GM23338 (cell line): ENCODE results near the gene ANKRD2. TPM values are rescaled to one million over a fixed set of nuclear protein-coding genes. Genes with fewer than 3 reads are reported as not detected.

Experiments
- ATAC-seq: fragments of 200-7000 bp; cut with Tn5 transposase; 3 replicates; pipeline ENCODE4 v1.9.1; 2020
- DNase-seq: peaks from one replicate; pipeline ENCODE4 v3.0.0-alpha.2; 2015; ENCODE audit warnings: low spot score
- H2AFZ ChIP-seq: fragments of 200-600 bp; sonication (generic); 2 replicates; pipeline ENCODE4 v1.8.0; 2016; ENCODE audit warnings: antibody characterized with exemption, mild to moderate bottlenecking, moderate library complexity
- H3F3A ChIP-seq: fragments of 200-600 bp; sonication (generic); replicated peaks from 2 replicates; pipeline ENCODE4 v1.8.0; 2017; ENCODE audit warnings: antibody characterized with exemption, mixed run types, low read depth
- H3K27ac ChIP-seq: fragments of 200-600 bp; sonication (generic); 2 replicates; pipeline ENCODE4 v1.6.1; 2016; ENCODE audit warnings: low read depth
- H3K27me3 ChIP-seq: fragments of 200-600 bp; sonication (generic); 2 replicates; pipeline ENCODE4 v1.8.0; 2016; ENCODE audit warnings: mild to moderate bottlenecking, mixed run types, moderate library complexity; ENCODE audit not compliant: insufficient read depth
- H3K36me3 ChIP-seq: fragments of 200-600 bp; sonication (generic); 2 replicates; pipeline ENCODE4 v1.8.0; 2016; ENCODE audit warnings: mild to moderate bottlenecking; ENCODE audit not compliant: insufficient read depth
- H3K4me1 ChIP-seq: fragments of 200-600 bp; sonication (generic); 2 replicates; pipeline ENCODE4 v1.8.0; 2016; ENCODE audit warnings: mild to moderate bottlenecking, moderate library complexity; ENCODE audit not compliant: insufficient read depth
- H3K4me2 ChIP-seq: fragments of 200-600 bp; sonication (generic); 2 replicates; pipeline ENCODE4 v1.7.1; 2017; ENCODE audit warnings: mixed run types
- H3K4me3 ChIP-seq: fragments of 200-600 bp; sonication (generic); 2 replicates; pipeline ENCODE4 v1.6.1; 2016; ENCODE audit warnings: mixed run types
- H3K79me2 ChIP-seq: fragments of 200-600 bp; sonication (generic); replicated peaks from 2 replicates; pipeline ENCODE4 v1.8.0; 2017; ENCODE audit warnings: mild to moderate bottlenecking; ENCODE audit not compliant: insufficient read depth
- H3K9me2 ChIP-seq: fragments of 200-600 bp; sonication (generic); 2 replicates; pipeline ENCODE4 v1.8.0; 2017; ENCODE audit not compliant: insufficient read depth
- H4K20me1 ChIP-seq: fragments of 200-600 bp; sonication (generic); replicated peaks from 2 replicates; pipeline ENCODE4 v1.8.0; 2017; ENCODE audit warnings: mild to moderate bottlenecking; ENCODE audit not compliant: insufficient read depth
- H3K27ac Mint-ChIP-seq: 2 replicates; pipeline ENCODE4 v1.8.0; 2020; ENCODE audit warnings: inconsistent platforms, mild to moderate bottlenecking, moderate library complexity, mixed read lengths
- H3K27me3 Mint-ChIP-seq: 3 replicates; pipeline ENCODE4 v1.8.0; 2022; ENCODE audit warnings: low read depth, mild to moderate bottlenecking, moderate library complexity, mixed read lengths, inconsistent platforms; ENCODE audit not compliant: insufficient read depth, poor library complexity
- H3K36me3 Mint-ChIP-seq: 3 replicates; pipeline ENCODE4 v1.8.0; 2021; ENCODE audit warnings: low read depth, mild to moderate bottlenecking, inconsistent platforms, moderate library complexity, mixed read lengths
- H3K4me1 Mint-ChIP-seq: 3 replicates; pipeline ENCODE4 v1.8.0; 2020; ENCODE audit warnings: mild to moderate bottlenecking, inconsistent platforms, mixed read lengths
- H3K4me3 Mint-ChIP-seq: 3 replicates; pipeline ENCODE4 v1.8.0; 2021; ENCODE audit warnings: moderate library complexity, mild to moderate bottlenecking, inconsistent platforms, mixed read lengths
- H3K9me3 Mint-ChIP-seq: 3 replicates; pipeline ENCODE4 v1.8.0; 2020; ENCODE audit warnings: moderate library complexity, mild to moderate bottlenecking, inconsistent platforms, mixed read lengths
- CREB1 ChIP-seq: fragments of 250-450 bp; sonication (Bioruptor Pico); IDR thresholded peaks from 2 replicates; pipeline ENCODE4 v1.5.0; 2020; ENCODE audit warnings: low read depth, mild to moderate bottlenecking, moderate library complexity
- EZH2 ChIP-seq: fragments of 200-600 bp; sonication (generic); IDR thresholded peaks from one replicate; pipeline ENCODE4 v1.8.0; 2017; ENCODE audit warnings: antibody characterized with exemption, mild to moderate bottlenecking, low read depth; ENCODE audit not compliant: unreplicated experiment
- EZH2phosphoT487 ChIP-seq: fragments of 200-600 bp; sonication (generic); IDR thresholded peaks from one replicate; pipeline ENCODE4 v1.8.1; 2018; ENCODE audit warnings: antibody characterized with exemption; ENCODE audit not compliant: unreplicated experiment
- JUNB ChIP-seq: IDR thresholded peaks from one replicate; pipeline ENCODE4 v1.6.1; 2016; ENCODE audit warnings: antibody characterized with exemption; ENCODE audit not compliant: unreplicated experiment
- NANOG ChIP-seq: IDR thresholded peaks from 2 replicates; pipeline ENCODE4 v1.6.1; 2016; ENCODE audit warnings: antibody characterized with exemption, borderline replicate concordance
- POLR2AphosphoS5 ChIP-seq: IDR thresholded peaks from 2 replicates; pipeline ENCODE4 v1.6.1; 2016; ENCODE audit warnings: antibody characterized with exemption, low read depth
- STAT1 ChIP-seq: IDR thresholded peaks from one replicate; pipeline ENCODE4 v1.6.1; 2016; ENCODE audit warnings: antibody characterized with exemption; ENCODE audit not compliant: unreplicated experiment
- ZNF114 ChIP-seq: fragments of 250-450 bp; sonication (Bioruptor Pico); IDR thresholded peaks from 2 replicates; pipeline ENCODE4 v1.5.0; 2020; ENCODE audit warnings: mild to moderate bottlenecking, moderate library complexity
- ZNF331 ChIP-seq: fragments of 250-450 bp; sonication (Bioruptor Pico); IDR thresholded peaks from 2 replicates; pipeline ENCODE4 v1.5.0; 2020; ENCODE audit warnings: low read depth, mild to moderate bottlenecking, moderate library complexity
- polyA plus RNA-seq: library from polyadenylated mRNA; unstranded; fragments of >200 nt; fragmentation: Nextera tagmentation; extraction: Ambion mirVana; gene quantifications from 2 replicates; pipeline ENCODE4 v1.2.1, GENCODE V29; 2016
- total RNA-seq: library from RNA; depleted of rRNA; stranded (reverse); fragments of >200 nt; shearing (Covaris generic); gene quantifications from 2 replicates; pipeline ENCODE4 v1.2.3, GENCODE V29; 2014
- TF ChIP-seq, protein P1 (sequence below): IDR thresholded peaks from one replicate; pipeline ENCODE4 v1.6.1; 2018; ENCODE audit warnings: antibody characterized with exemption; ENCODE audit not compliant: unreplicated experiment
- TF ChIP-seq, protein P2 (sequence below): IDR thresholded peaks from 2 replicates; pipeline ENCODE4 v1.6.1; 2016; ENCODE audit warnings: antibody characterized with exemption

The ANKRD2 gene
- total and polyA plus RNA-seq, 2 experiments from 2014 or later: not detected

DNA sequence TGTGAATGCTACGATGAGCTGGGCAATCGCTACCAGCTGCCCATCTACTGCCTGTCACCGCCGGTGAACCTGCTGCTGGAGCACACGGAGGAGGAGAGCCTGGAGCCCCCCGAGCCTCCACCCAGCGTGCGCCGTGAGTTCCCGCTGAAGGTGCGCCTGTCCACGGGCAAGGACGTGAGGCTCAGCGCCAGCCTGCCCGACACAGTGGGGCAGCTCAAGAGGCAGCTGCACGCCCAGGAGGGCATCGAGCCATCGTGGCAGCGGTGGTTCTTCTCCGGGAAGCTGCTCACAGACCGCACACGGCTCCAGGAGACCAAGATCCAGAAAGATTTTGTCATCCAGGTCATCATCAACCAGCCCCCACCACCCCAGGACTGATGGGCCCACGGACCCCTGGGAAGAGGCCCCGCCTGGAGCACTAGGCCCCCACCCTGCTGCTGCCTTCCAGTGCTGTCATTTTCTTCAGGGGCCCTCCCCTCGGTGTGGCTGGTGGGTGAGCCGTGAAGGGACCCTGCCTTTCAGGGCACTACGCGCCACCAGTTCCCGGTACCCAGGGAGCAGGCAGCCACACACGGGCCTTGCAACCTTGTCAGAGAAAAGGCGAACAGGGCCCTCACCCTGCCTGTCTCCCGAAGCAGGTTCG is 2.3 kb upstream of the ANKRD2 start (continued):
- TF ChIP-seq, protein P1, sequence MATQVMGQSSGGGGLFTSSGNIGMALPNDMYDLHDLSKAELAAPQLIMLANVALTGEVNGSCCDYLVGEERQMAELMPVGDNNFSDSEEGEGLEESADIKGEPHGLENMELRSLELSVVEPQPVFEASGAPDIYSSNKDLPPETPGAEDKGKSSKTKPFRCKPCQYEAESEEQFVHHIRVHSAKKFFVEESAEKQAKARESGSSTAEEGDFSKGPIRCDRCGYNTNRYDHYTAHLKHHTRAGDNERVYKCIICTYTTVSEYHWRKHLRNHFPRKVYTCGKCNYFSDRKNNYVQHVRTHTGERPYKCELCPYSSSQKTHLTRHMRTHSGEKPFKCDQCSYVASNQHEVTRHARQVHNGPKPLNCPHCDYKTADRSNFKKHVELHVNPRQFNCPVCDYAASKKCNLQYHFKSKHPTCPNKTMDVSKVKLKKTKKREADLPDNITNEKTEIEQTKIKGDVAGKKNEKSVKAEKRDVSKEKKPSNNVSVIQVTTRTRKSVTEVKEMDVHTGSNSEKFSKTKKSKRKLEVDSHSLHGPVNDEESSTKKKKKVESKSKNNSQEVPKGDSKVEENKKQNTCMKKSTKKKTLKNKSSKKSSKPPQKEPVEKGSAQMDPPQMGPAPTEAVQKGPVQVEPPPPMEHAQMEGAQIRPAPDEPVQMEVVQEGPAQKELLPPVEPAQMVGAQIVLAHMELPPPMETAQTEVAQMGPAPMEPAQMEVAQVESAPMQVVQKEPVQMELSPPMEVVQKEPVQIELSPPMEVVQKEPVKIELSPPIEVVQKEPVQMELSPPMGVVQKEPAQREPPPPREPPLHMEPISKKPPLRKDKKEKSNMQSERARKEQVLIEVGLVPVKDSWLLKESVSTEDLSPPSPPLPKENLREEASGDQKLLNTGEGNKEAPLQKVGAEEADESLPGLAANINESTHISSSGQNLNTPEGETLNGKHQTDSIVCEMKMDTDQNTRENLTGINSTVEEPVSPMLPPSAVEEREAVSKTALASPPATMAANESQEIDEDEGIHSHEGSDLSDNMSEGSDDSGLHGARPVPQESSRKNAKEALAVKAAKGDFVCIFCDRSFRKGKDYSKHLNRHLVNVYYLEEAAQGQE: no peak
- TF ChIP-seq, protein P2, sequence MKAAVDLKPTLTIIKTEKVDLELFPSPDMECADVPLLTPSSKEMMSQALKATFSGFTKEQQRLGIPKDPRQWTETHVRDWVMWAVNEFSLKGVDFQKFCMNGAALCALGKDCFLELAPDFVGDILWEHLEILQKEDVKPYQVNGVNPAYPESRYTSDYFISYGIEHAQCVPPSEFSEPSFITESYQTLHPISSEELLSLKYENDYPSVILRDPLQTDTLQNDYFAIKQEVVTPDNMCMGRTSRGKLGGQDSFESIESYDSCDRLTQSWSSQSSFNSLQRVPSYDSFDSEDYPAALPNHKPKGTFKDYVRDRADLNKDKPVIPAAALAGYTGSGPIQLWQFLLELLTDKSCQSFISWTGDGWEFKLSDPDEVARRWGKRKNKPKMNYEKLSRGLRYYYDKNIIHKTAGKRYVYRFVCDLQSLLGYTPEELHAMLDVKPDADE: no peak

DNA sequence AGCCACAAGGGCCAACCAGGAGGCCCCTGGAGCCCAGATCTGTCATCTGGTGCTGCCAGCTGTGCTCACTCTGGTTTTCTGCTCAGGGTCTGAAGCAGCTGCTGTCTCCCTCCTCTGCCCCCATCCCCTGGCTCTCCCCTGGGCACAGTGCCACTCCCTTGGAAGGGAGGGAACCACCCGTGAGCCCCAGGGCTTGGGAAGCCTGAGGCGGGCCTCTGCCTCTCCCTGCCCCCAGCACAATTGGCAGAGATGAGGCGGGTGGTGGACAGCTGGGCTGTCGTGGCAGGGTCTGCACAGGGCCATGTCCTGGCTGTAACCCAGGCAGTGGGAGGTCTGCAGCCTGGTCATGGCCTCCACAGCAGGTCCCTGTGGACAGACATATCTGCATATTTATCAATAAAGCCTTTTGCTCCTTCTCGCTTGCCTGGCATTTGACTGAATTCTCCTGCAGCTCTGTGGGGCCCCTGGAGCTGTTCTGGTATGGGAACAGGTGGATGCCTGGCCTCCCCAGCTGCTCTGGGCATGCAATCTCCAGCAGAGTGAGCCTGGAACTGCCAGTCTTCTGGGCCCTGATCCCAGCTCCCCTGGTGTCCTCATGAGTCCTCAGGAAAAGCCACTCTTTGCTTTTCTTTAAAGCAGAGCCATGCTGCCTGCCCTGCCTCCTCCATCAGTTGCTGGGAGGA is 1.6 kb upstream of the ANKRD2 start:
- 0 out of 2 replicates have a peak, but pooled peaks cover 4% of the 10 kb centered on the region for H3K79me2 ChIP-seq
- Mint-ChIP-seq H3K4me1 (peaks cover 17% of the 10 kb centered on the region; the same call in 2 of the 3 replicates), H3K27ac (no peak overlapping the region; the same call in 1 of the 2 replicates), H3K27me3 (peaks cover 6% of the 10 kb centered on the region), H3K36me3 (peaks cover 2% of the 10 kb centered on the region; the same call in 1 of the 3 replicates), H3K4me3 (no peak overlapping the region), H3K9me3 (no peaks in the 10 kb centered on the region)
- TF ChIP-seq NANOG: no peak
- no peak for TF ChIP-seq ZNF331 (CRISPR knock-in tag)
- TF ChIP-seq POLR2AphosphoS5: no peak
- no peak for TF ChIP-seq ZNF114 (CRISPR knock-in tag)
- TF ChIP-seq, protein P1: no peak
- no peak for TF ChIP-seq EZH2
- TF ChIP-seq STAT1: no peak
- TF ChIP-seq EZH2phosphoT487: no peak
- TF ChIP-seq, protein P2: no peak
- TF ChIP-seq CREB1 (CRISPR knock-in tag): no peak
- TF ChIP-seq JUNB: no peak
- no peaks in the 10 kb centered on the region for H3K9me2 ChIP-seq
- no peaks in the 10 kb centered on the region for H3F3A ChIP-seq
- ATAC-seq (no peak), DNase-seq (no peak)
- no peak overlapping the region for H3K27ac ChIP-seq
- H3K36me3 ChIP-seq: no peaks in the 10 kb centered on the region; the same call in 1 of the 2 replicates
- no peaks in the 10 kb centered on the region for H3K27me3 ChIP-seq
- no peak overlapping the region for H3K4me3 ChIP-seq
- no peak overlapping the region for H2AFZ ChIP-seq
- H4K20me1 ChIP-seq: 0 out of 2 replicates have a peak, but pooled peaks cover 3% of the 10 kb centered on the region
- no peaks in the 10 kb centered on the region; the same call in 1 of the 2 replicates for H3K4me1 ChIP-seq
- no peak overlapping the region for H3K4me2 ChIP-seq
